Mucosa of rectum (tissue), 2 donors: ENCODE data around the gene ATP2A3.
A peak's percentile ranks its signal among the peaks of the same experiment; 100 is the strongest.
"Not testable (repeated sequence)": the region's sequence is repeated elsewhere in the genome, so short reads cannot be mapped to it uniquely, and the experiment has no call there.

Experiments used
- H3K27ac ChIP-seq, 2 donors: one replicate each; pipeline ENCODE4 v1.7.0; 2013; ENCODE audit warnings: inconsistent platforms in 2 of 2, low read depth in 2 of 2, low read length in 2 of 2
- H3K27me3 ChIP-seq, 2 donors: one replicate each; pipeline ENCODE4 v1.7.0; 2013; ENCODE audit warnings: low read length in 2 of 2; ENCODE audit not compliant: control insufficient read depth in 2 of 2, insufficient read depth in 2 of 2
- H3K36me3 ChIP-seq, 2 donors: one replicate each; pipeline ENCODE4 v1.7.0; 2013; ENCODE audit warnings: low read length in 2 of 2; ENCODE audit not compliant: control insufficient read depth in 2 of 2, insufficient read depth in 2 of 2
- H3K4me1 ChIP-seq, 2 donors: one replicate each; pipeline ENCODE4 v1.7.0; 2013; ENCODE audit warnings: low read length in 2 of 2, mild to moderate bottlenecking in 1 of 2; ENCODE audit not compliant: control insufficient read depth in 2 of 2, insufficient read depth in 2 of 2
- H3K4me3 ChIP-seq, 2 donors: one replicate each; pipeline ENCODE4 v1.7.0; 2013; ENCODE audit warnings: low read length in 2 of 2
- H3K9ac ChIP-seq, 2 donors: one replicate each; pipeline ENCODE4 v1.7.0; 2013; ENCODE audit warnings: low read length in 2 of 2, low read depth in 1 of 2, mild to moderate bottlenecking in 1 of 2
- H3K9me3 ChIP-seq, 2 donors: one replicate each; pipeline ENCODE4 v1.7.0; 2013; ENCODE audit warnings: low read length in 2 of 2; ENCODE audit not compliant: control insufficient read depth in 2 of 2
- donor health status: healthy.
- donor health status: Normal muscosa, but diverticular disease.

Gene ATP2A3

DNA sequence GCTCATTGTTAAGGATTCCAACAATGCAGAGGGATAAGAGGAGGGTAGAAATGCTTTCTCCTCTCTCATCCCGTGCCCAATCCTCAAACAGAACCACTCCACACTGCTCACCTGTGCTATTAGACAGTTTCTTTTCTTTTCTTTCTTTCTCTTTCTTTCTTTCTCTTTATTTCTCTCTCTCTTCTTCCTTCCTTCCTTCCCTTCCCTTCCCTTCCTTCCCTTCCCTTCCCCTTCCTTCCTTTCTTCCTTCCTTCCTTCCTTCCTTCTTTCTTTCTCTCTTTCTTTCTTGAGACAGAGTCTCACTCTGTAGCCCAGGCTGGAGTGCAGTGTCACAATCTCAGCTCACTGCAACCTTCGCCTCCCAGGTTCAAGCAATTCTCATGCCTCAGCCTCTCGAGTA lies 27.5 kb upstream of the ATP2A3 start:
- not testable (repeated sequence) for H3K9me3 ChIP-seq, H3K36me3 ChIP-seq, H3K4me3 ChIP-seq, H3K27ac ChIP-seq, H3K9ac ChIP-seq, H3K27me3 ChIP-seq, H3K4me1 ChIP-seq

DNA sequence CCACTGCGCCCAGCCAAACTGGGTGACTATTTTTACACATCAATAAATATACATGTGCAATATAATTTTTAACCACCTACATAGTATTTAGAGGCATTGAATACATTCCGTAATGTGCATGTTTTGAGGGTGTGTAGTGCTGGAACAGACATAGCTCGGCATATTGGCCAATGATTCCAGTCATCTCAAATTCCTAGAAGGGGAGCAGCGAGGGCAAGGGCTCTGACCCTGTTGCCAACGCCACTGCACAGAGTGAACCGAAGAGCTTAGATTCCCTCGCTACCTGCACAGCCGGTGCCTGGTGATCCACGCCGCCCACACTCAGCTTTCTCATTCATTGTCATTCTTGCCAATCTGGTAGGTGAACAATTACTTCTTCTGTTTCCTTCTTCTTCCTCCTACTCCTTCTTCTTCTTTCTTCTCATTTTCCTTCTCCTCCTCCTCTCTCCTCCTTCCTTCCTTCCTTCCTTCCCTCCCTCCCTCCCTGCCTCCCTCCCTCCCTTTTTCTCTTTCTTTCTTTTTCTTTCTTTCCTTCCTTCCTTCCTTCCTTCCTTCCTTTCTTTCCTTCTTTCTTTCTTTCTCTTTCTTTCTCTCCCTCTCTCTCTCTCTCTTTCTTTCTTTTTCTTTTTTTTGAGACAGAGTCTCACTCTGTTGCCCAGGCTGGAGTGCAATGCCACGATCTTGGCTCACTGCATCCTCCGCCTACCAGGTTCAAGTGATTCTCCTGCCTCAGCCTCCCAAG lies 26.3 kb upstream of the ATP2A3 start:
- Histone ChIP-seq H3K4me1 (peaks cover 0 to 8% of the 10 kb centered on the region in 2 donors), H3K27me3 (no peaks in the 10 kb centered on the region), H3K9ac (no peak overlapping the region), H3K36me3 (no peaks in the 10 kb centered on the region), H3K9me3 (peaks cover 0 to 2% of the 10 kb centered on the region in 2 donors), H3K4me3 (no peak overlapping the region), H3K27ac (no peak overlapping the region)

DNA sequence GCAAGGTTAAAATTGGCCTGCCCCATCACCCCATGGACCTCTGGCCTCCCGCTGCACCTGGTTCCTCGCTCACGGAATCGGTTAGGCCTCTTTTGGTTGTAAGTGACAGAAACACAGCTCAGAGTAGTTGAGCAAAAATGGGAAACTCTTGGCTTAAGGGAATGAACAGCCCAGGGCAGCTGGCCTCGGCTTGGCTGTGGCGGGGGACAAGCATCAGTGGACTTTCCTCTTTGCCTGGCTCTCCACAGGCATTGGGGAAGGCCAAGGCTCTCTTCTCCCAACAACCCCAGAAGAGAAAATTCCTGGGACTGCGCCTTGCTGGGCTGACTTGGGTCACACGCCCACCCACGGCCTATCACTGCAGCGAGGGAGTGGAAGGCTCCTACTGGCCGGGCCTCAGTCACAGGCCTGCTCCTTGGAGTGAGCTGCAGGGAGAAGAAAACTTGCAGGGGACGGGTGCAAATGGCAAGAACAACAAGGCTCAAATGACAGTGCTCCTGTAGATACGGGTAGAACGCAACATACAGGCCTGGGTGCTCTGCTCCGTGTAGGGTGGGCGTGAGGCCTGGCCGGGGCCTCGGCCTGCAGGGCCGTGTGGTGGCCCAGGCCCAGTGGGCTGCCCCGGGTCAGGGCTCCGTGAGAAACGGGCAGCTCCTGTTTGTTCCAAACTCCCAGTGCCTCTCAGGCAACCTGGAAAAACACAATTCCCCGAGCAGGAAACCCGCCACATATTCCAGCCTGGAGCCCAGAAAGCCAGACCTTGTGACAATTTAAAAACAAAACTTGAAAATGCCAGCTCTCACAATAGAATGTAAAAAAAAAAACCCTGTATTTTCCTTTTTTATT lies 25.0 kb upstream of the ATP2A3 start:
- Histone ChIP-seq H3K9me3 (no peaks in the 10 kb centered on the region), H3K36me3 (no peaks in the 10 kb centered on the region), H3K27me3 (no peaks in the 10 kb centered on the region), H3K4me1 (peaks cover 0 to 8% of the 10 kb centered on the region in 2 donors), H3K27ac (no peak overlapping the region), H3K4me3 (no peak overlapping the region), H3K9ac (no peak overlapping the region)

DNA sequence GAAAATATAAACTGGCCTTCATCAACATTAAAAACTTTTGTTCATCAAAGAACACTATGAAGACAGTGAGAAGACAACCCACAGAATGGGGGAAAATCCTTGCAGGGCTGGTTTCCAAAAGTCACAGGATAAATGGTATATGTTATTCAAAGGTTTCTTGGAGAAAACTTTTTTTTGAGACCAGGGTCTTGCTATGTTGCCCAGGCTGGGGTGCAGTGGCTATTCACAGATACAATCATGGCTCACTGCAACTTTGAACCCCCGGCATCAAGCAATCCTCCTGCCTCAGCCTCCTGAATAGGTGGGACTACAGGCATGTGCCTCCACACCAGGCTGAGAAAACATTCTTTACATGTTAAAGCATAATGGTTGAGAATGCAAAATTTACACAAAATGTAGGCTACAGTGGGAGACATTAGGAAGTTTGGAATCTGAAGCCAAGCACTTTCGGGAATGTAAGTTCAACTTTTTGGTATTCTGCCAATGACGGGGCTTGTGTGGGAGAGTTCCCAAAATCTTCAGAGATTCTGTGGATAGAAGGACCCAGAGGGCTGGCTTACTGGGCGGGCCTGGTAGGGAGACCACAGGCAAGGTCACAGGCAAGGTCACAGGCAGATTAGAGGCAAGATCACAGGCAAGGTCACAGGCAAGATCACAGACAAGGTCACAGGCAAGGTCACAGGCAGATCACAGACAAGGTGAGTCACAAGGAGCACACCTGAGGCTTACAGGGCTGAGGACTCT lies 24.2 kb upstream of the ATP2A3 start:
- no peaks in the 10 kb centered on the region for H3K36me3 ChIP-seq
- H3K4me3 ChIP-seq, result no peak overlapping the region
- H3K27me3 ChIP-seq, result no peaks in the 10 kb centered on the region
- H3K9ac ChIP-seq, result no peak overlapping the region
- H3K4me1 ChIP-seq, result peaks cover 0 to 8% of the 10 kb centered on the region in 2 donors
- no peaks in the 10 kb centered on the region for H3K9me3 ChIP-seq
- H3K27ac ChIP-seq, result no peak overlapping the region

DNA sequence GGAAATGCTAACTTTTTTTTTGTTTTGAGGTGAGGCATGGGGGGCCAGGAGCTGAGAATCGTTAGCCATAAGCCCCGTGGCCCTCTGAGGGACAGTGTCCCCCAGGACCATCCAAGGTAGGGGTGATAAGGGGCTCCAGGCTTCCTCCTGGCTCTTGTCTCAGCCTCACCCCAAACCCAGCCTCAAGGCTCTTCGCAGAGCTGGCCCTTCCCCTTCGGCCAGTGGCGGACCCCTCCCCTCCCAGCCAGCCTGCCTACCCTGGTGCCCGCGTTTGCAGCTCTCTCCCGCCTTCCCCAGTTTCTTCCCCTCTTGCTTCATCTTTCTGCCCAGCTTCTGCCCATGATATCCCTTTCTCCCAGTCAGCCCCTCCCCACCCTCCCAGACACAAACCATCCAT lies 22.7 kb upstream of the ATP2A3 start:
- no peak overlapping the region for H3K4me3 ChIP-seq
- no peak overlapping the region for H3K27ac ChIP-seq
- H3K9ac ChIP-seq, result no peak overlapping the region
- H3K9me3 ChIP-seq, result no peaks in the 10 kb centered on the region
- H3K36me3 ChIP-seq, result no peaks in the 10 kb centered on the region
- no peaks in the 10 kb centered on the region for H3K27me3 ChIP-seq
- peaks cover 0 to 8% of the 10 kb centered on the region in 2 donors for H3K4me1 ChIP-seq

DNA sequence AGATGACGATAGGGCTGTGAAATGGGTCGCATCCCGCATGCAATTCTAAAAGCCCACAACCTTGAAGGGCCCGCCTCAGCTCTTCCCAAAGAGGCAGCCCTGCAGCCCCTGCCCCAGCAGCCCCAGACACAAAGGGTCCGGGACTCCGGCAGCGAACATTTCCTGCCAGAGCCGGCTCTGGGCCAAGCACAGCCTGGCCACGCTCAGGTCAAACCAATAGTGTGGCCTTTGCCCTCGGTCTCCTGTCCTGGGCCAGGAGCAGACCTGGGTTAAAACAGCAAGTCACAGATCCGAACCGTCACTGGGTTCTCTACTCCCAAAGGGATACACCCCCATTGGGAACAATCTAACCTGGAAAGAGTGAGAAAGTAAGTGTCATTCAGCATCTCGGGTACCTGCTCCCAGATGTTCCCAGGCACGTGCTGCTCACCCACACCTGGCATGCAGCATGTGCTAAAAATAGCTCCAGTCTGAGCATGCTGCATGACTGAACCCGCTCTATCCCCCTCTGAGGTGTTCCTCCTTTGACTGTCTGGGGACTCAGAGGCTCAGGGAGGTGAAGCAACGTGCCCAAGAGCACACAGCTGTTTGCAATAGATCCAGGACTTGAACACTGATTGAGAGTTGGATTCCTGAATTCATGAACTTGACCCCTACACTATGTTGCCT lies 22.2 kb upstream of the ATP2A3 start:
- Histone ChIP-seq H3K9me3 (no peaks in the 10 kb centered on the region), H3K4me3 (no peak overlapping the region), H3K27ac (no peak overlapping the region), H3K36me3 (no peaks in the 10 kb centered on the region), H3K4me1 (peaks cover 0 to 8% of the 10 kb centered on the region in 2 donors), H3K9ac (no peak overlapping the region), H3K27me3 (no peaks in the 10 kb centered on the region)

DNA sequence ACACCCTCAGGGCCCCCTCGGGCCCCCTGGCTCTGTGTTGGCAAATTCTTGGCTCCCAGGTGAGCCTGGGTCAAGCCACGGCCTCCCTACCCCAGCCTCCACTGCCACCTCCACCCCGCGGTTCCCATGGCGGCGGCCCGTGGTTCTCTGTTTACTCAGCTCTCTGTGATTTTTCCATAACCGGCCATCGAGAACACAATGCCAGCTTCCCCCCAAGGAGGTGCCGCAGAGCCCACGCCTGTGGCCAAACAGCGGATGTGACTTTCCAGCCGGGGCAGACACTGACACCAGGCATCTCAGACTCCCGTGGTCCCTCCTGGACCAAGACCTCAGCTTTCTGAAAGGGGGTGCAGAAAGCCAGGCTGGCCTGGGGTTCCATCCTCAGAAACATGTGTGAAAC lies 21.6 kb upstream of the ATP2A3 start:
- Histone ChIP-seq H3K4me1 (peaks cover 0 to 8% of the 10 kb centered on the region in 2 donors), H3K27me3 (no peaks in the 10 kb centered on the region), H3K27ac (no peak overlapping the region), H3K9me3 (no peaks in the 10 kb centered on the region), H3K36me3 (no peaks in the 10 kb centered on the region), H3K4me3 (no peak overlapping the region), H3K9ac (no peak overlapping the region)

DNA sequence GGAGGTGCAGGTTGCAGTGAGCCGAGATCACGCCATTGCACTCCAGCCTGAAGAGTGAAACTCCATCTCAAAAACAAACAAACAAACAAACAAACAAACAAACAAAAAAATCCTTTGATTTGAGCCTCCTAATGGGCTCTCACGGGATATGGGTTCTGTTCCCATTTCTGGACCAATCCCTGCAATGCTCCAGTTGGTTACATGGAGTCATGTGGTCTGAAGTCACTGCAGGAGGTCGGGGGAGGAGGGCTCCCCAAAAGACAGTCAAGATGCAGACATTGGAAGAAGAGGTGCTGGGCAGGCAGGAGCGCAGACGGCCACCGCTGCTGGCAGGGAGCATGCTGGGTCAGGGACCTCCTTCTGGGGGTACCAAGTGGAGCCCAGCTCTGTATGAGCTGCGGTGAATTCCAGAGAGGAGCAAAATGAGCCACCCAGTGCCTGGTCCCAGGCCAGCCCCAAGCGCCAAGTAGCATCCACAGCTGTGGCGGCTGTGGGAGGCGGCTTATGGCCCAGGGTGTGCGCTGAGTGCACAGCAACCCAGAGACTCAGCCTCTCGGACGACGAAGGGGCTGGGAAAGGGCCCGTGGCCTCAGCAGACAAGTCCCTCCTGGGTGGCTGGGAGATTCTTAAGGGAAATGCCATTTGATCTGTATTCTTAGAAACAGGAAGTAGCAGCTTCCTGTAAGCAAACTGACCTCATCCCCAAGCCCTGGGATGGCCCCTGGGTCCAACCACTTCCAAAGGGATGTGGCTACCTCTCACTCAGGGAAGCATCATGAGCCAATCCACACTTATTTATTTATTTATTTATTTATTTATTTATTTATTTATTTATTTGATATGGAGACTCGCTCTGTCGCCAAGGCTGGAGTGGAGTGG lies 19.6 kb upstream of the ATP2A3 start:
- H3K9me3 ChIP-seq, result no peaks in the 10 kb centered on the region
- H3K36me3 ChIP-seq, result no peaks in the 10 kb centered on the region
- H3K4me3 ChIP-seq, result no peak overlapping the region
- peak overlapping the region in 1 of 2 donors; percentile 52 for H3K27ac ChIP-seq
- no peak overlapping the region for H3K9ac ChIP-seq
- H3K4me1 ChIP-seq, result peaks cover 3 to 11% of the 10 kb centered on the region in 2 donors
- H3K27me3 ChIP-seq, result no peaks in the 10 kb centered on the region

DNA sequence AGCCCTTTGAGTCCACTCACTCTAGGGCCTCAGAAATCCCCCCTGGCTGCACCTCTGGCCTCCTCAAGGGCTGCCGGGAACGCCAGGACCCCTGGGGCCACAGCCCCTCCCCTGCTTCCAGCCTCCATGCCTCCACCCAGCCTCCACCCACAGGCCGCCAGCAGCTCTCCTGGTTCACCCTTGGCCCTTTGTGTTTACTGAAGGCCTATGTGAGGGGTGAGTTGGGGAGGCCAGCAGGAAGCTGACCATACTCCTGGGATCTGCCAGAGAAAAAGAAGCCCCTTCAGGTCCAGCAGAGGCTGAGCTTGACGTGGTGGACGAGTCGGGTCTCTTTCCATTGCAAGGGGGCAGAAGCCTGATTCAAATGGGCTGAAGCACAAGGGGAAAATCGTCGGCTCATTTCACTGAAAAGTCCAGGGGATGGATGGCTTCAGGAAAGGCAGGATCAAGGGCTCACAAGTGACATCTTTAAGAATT lies 18.3 kb upstream of the ATP2A3 start:
- H3K4me1 ChIP-seq, result peaks cover 10 to 23% of the 10 kb centered on the region in 2 donors
- no peak overlapping the region for H3K4me3 ChIP-seq
- no peak overlapping the region for H3K27ac ChIP-seq
- no peaks in the 10 kb centered on the region for H3K27me3 ChIP-seq
- H3K9ac ChIP-seq, result no peak overlapping the region
- H3K36me3 ChIP-seq, result no peaks in the 10 kb centered on the region
- H3K9me3 ChIP-seq, result no peaks in the 10 kb centered on the region
